GM23338 (cell line): Measurements from ENCODE around the gene CNTNAP5.

Experiments
- CREB1 ChIP-seq: fragments of 250-450 bp; sonication (Bioruptor Pico); IDR thresholded peaks from 2 replicates; pipeline ENCODE4 v1.5.0; 2020; ENCODE audit warnings: low read depth, mild to moderate bottlenecking, moderate library complexity
- EZH2 ChIP-seq: fragments of 200-600 bp; sonication (generic); IDR thresholded peaks from one replicate; pipeline ENCODE4 v1.8.0; 2017; ENCODE audit warnings: antibody characterized with exemption, mild to moderate bottlenecking, low read depth; ENCODE audit not compliant: unreplicated experiment
- EZH2phosphoT487 ChIP-seq: fragments of 200-600 bp; sonication (generic); IDR thresholded peaks from one replicate; pipeline ENCODE4 v1.8.1; 2018; ENCODE audit warnings: antibody characterized with exemption; ENCODE audit not compliant: unreplicated experiment
- JUNB ChIP-seq: IDR thresholded peaks from one replicate; pipeline ENCODE4 v1.6.1; 2016; ENCODE audit warnings: antibody characterized with exemption; ENCODE audit not compliant: unreplicated experiment
- POLR2AphosphoS5 ChIP-seq: IDR thresholded peaks from 2 replicates; pipeline ENCODE4 v1.6.1; 2016; ENCODE audit warnings: antibody characterized with exemption, low read depth
- STAT1 ChIP-seq: IDR thresholded peaks from one replicate; pipeline ENCODE4 v1.6.1; 2016; ENCODE audit warnings: antibody characterized with exemption; ENCODE audit not compliant: unreplicated experiment
- ZNF114 ChIP-seq: fragments of 250-450 bp; sonication (Bioruptor Pico); IDR thresholded peaks from 2 replicates; pipeline ENCODE4 v1.5.0; 2020; ENCODE audit warnings: mild to moderate bottlenecking, moderate library complexity
- ZNF331 ChIP-seq: fragments of 250-450 bp; sonication (Bioruptor Pico); IDR thresholded peaks from 2 replicates; pipeline ENCODE4 v1.5.0; 2020; ENCODE audit warnings: low read depth, mild to moderate bottlenecking, moderate library complexity
- TF ChIP-seq, protein P1 (sequence below), 2 experiments: fragments of 200-600 bp in 1 of 2; sonication (generic) in 1 of 2; conservative IDR thresholded peaks; 2 replicates each; pipeline versions ENCODE4 v1.5.1 to v1.6.1; 2016 to 2017; ENCODE audit warnings: antibody characterized with exemption in 2 of 2, low read depth in 2 of 2, mild to moderate bottlenecking in 2 of 2, moderate library complexity in 1 of 2
- TF ChIP-seq, protein P2 (sequence below): IDR thresholded peaks from one replicate; pipeline ENCODE4 v1.6.1; 2018; ENCODE audit warnings: antibody characterized with exemption; ENCODE audit not compliant: unreplicated experiment
- TF ChIP-seq, protein P3 (sequence below): IDR thresholded peaks from 2 replicates; pipeline ENCODE4 v1.6.1; 2016; ENCODE audit warnings: antibody characterized with exemption

DNA sequence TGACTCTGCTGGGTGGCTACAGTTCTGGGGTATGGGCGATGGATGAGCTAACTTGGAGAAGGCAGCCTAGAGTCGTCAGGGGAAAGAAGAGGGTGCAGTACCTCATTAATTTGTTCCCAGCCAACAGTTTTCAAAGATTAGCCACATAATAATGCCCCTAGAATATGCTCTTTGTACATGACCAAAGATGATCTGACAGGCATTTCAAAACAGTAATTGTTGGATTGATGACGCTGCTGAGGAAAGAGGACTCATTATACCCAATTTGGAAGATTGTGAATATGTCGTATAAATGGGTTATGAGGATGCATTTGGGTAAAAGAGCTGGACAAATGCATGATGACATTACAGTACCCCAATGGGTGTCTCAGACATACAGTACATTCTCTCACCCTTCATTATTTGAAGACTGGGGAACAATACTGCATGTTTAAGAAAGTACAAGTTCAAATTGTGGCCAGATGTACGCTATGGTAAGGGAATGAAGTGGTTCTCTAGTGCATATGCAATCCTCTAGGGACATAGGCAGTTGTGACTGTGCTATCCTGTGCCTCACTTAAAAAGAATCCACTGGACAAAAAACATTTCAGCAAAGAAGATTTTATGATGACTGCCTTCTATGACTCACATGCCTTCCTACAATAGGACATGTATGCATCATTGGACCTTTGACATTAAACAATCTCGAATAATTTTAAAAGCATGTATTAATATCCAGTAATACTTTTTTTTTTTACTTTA, 233.2 kb downstream of the CNTNAP5 start:
- no peak for TF ChIP-seq CREB1 (CRISPR knock-in tag)
- TF ChIP-seq, protein P1, sequence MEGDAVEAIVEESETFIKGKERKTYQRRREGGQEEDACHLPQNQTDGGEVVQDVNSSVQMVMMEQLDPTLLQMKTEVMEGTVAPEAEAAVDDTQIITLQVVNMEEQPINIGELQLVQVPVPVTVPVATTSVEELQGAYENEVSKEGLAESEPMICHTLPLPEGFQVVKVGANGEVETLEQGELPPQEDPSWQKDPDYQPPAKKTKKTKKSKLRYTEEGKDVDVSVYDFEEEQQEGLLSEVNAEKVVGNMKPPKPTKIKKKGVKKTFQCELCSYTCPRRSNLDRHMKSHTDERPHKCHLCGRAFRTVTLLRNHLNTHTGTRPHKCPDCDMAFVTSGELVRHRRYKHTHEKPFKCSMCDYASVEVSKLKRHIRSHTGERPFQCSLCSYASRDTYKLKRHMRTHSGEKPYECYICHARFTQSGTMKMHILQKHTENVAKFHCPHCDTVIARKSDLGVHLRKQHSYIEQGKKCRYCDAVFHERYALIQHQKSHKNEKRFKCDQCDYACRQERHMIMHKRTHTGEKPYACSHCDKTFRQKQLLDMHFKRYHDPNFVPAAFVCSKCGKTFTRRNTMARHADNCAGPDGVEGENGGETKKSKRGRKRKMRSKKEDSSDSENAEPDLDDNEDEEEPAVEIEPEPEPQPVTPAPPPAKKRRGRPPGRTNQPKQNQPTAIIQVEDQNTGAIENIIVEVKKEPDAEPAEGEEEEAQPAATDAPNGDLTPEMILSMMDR (conservative IDR thresholded peaks at IDR 0.05; ENCODE audit: low read depth in 2 of 2): no peak
- no peak for TF ChIP-seq EZH2
- no peak for TF ChIP-seq POLR2AphosphoS5
- TF ChIP-seq, protein P2, sequence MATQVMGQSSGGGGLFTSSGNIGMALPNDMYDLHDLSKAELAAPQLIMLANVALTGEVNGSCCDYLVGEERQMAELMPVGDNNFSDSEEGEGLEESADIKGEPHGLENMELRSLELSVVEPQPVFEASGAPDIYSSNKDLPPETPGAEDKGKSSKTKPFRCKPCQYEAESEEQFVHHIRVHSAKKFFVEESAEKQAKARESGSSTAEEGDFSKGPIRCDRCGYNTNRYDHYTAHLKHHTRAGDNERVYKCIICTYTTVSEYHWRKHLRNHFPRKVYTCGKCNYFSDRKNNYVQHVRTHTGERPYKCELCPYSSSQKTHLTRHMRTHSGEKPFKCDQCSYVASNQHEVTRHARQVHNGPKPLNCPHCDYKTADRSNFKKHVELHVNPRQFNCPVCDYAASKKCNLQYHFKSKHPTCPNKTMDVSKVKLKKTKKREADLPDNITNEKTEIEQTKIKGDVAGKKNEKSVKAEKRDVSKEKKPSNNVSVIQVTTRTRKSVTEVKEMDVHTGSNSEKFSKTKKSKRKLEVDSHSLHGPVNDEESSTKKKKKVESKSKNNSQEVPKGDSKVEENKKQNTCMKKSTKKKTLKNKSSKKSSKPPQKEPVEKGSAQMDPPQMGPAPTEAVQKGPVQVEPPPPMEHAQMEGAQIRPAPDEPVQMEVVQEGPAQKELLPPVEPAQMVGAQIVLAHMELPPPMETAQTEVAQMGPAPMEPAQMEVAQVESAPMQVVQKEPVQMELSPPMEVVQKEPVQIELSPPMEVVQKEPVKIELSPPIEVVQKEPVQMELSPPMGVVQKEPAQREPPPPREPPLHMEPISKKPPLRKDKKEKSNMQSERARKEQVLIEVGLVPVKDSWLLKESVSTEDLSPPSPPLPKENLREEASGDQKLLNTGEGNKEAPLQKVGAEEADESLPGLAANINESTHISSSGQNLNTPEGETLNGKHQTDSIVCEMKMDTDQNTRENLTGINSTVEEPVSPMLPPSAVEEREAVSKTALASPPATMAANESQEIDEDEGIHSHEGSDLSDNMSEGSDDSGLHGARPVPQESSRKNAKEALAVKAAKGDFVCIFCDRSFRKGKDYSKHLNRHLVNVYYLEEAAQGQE: no peak
- no peak for TF ChIP-seq ZNF331 (CRISPR knock-in tag)
- no peak for TF ChIP-seq JUNB
- TF ChIP-seq EZH2phosphoT487: no peak
- TF ChIP-seq, protein P3, sequence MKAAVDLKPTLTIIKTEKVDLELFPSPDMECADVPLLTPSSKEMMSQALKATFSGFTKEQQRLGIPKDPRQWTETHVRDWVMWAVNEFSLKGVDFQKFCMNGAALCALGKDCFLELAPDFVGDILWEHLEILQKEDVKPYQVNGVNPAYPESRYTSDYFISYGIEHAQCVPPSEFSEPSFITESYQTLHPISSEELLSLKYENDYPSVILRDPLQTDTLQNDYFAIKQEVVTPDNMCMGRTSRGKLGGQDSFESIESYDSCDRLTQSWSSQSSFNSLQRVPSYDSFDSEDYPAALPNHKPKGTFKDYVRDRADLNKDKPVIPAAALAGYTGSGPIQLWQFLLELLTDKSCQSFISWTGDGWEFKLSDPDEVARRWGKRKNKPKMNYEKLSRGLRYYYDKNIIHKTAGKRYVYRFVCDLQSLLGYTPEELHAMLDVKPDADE: no peak
- no peak for TF ChIP-seq ZNF114 (CRISPR knock-in tag)
- no peak for TF ChIP-seq STAT1
